H1 (cell line): ENCODE measurements around the gene FGF5. TPM values are rescaled to one million over a fixed set of nuclear protein-coding genes. Genes with fewer than 3 reads are reported as not detected.

Experiments used
- CTCF ChIA-PET: fragments of 300-600 bp; sonication (Branson Sonifier 250); formaldehyde crosslinking; loops from one replicate; lab custom pipeline; 2021; ENCODE audit not compliant: partially characterized antibody; lab: Charles Lee
- POLR2A ChIA-PET: fragments of 300-600 bp; sonication (Branson Sonifier 250); formaldehyde crosslinking; loops from one replicate; lab custom pipeline; 2021; ENCODE audit warnings: inconsistent platforms; ENCODE audit not compliant: partially characterized antibody; lab: Charles Lee
- DNase-seq, 2 experiments: peaks; one replicate each; pipeline versions ENCODE4 v3.0.0 to v3.0.0-alpha.2; 2010 to 2022; ENCODE audit warnings: low spot score in 2 of 2, low read depth in 1 of 2, mixed read lengths in 1 of 2
- FAIRE-seq: peaks from 2 replicates; lab custom pipeline; 2011; peaks lifted over from hg19 to GRCh38; lab: Jason Lieb, UNC
- H2AFZ ChIP-seq: 2 replicates; pipeline ENCODE4 v1.8.1; 2012; ENCODE audit warnings: low read length, inconsistent platforms
- H2AK5ac ChIP-seq: 2 replicates; pipeline ENCODE4 v1.6.1; 2013; ENCODE audit warnings: low read depth, low read length
- H2BK120ac ChIP-seq: replicated peaks from 2 replicates; pipeline ENCODE3; 2013; ENCODE audit warnings: low read depth, low read length, inconsistent platforms
- H2BK12ac ChIP-seq: 2 replicates; pipeline ENCODE4 v1.6.1; 2013; ENCODE audit warnings: low read depth, low read length
- H2BK15ac ChIP-seq: 2 replicates; pipeline ENCODE4 v1.6.1; 2013; ENCODE audit warnings: low read length
- H2BK20ac ChIP-seq: 2 replicates; pipeline ENCODE4 v1.6.1; 2013; ENCODE audit warnings: low read length
- H2BK5ac ChIP-seq: 2 replicates; pipeline ENCODE4 v1.6.1; 2013; ENCODE audit warnings: low read depth, low read length
- H3K14ac ChIP-seq: 2 replicates; pipeline ENCODE4 v1.6.1; 2013; ENCODE audit warnings: inconsistent platforms; ENCODE audit not compliant: insufficient read length
- H3K18ac ChIP-seq: 2 replicates; pipeline ENCODE4 v1.6.1; 2013; ENCODE audit warnings: low read length; ENCODE audit errors: extremely low read depth
- H3K23ac ChIP-seq: 2 replicates; pipeline ENCODE4 v1.6.1; 2013; ENCODE audit warnings: inconsistent platforms; ENCODE audit not compliant: insufficient read length
- H3K23me2 ChIP-seq: 2 replicates; pipeline ENCODE4 v1.6.1; 2013; ENCODE audit warnings: low read depth, low read length
- H3K27ac ChIP-seq: 2 replicates; pipeline ENCODE4 v1.6.1; 2011; ENCODE audit warnings: low read depth, low read length, inconsistent platforms
- H3K27me3 ChIP-seq, 4 experiments: replicated peaks in 1 of 4; 1 replicate in 1 of 4; 2 replicates in 3 of 4; pipeline versions ENCODE4 v1.6.1 to v1.8.1; 2011 to 2013; ENCODE audit warnings: low read length in 3 of 4, mild to moderate bottlenecking in 3 of 4, inconsistent platforms in 2 of 4, mixed read lengths in 2 of 4, moderate library complexity in 1 of 4; ENCODE audit not compliant: control insufficient read depth in 3 of 4, insufficient read depth in 3 of 4; ENCODE audit errors: extremely low read depth in 1 of 4
- H3K36me3 ChIP-seq, 4 experiments: 2 replicates each; pipeline versions ENCODE4 v1.6.1 to v1.8.1; 2011 to 2013; ENCODE audit warnings: mild to moderate bottlenecking in 4 of 4, low read length in 3 of 4, moderate library complexity in 2 of 4, control low read depth in 1 of 4, inconsistent platforms in 1 of 4; ENCODE audit not compliant: insufficient read depth in 4 of 4, control insufficient read depth in 2 of 4
- H3K4ac ChIP-seq: replicated peaks from 2 replicates; pipeline ENCODE3; 2013; ENCODE audit warnings: low read length, low read depth, mixed read lengths, inconsistent platforms; ENCODE audit not compliant: insufficient read length
- H3K4me1 ChIP-seq, 4 experiments: replicated peaks in 1 of 4; 1 replicate in 1 of 4; 2 replicates in 3 of 4; pipeline versions ENCODE4 v1.6.1 to v1.8.1; 2011 to 2013; ENCODE audit warnings: low read length in 3 of 4, inconsistent platforms in 2 of 4, mixed read lengths in 1 of 4; ENCODE audit not compliant: insufficient read depth in 4 of 4, control insufficient read depth in 3 of 4
- H3K4me2 ChIP-seq, 2 experiments: 2 replicates each; pipeline versions ENCODE4 v1.6.1 to v1.8.1; 2011 to 2013; ENCODE audit warnings: low read depth in 2 of 2, low read length in 2 of 2, control low read depth in 1 of 2, inconsistent platforms in 1 of 2, mild to moderate bottlenecking in 1 of 2; ENCODE audit not compliant: insufficient read depth in 1 of 2
- H3K4me3 ChIP-seq, 4 experiments: fragments of 200-600, 300-600 bp in 1 of 4; sonication (generic), shearing (Covaris generic), sonication (Bioruptor Twin) in 1 of 4; 2 replicates each; pipeline versions ENCODE4 v1.5.1 to v1.8.1; 2011 to 2016; ENCODE audit warnings: low read length in 4 of 4, low read depth in 3 of 4, control low read depth in 2 of 4, inconsistent platforms in 2 of 4, mild to moderate bottlenecking in 2 of 4, mixed read lengths in 1 of 4, moderate library complexity in 1 of 4; ENCODE audit not compliant: insufficient read depth in 2 of 4; ENCODE audit errors: extremely low read depth in 1 of 4
- H3K56ac ChIP-seq: replicated peaks from 2 replicates; pipeline ENCODE3; 2013; ENCODE audit warnings: low read depth, mild to moderate bottlenecking, mixed read lengths, low read length, inconsistent platforms; ENCODE audit not compliant: insufficient read length
- H3K79me1 ChIP-seq: 2 replicates; pipeline ENCODE4 v1.6.1; 2013; ENCODE audit warnings: low read depth, low read length, control low read depth
- H3K79me2 ChIP-seq, 2 experiments: 2 replicates each; pipeline versions ENCODE4 v1.6.1 to v1.8.1; 2012 to 2013; ENCODE audit warnings: low read length in 2 of 2, mild to moderate bottlenecking in 2 of 2, inconsistent platforms in 1 of 2; ENCODE audit not compliant: insufficient read depth in 2 of 2, control insufficient read depth in 1 of 2
- H3K9ac ChIP-seq, 4 experiments: replicated peaks in 1 of 4; 1 replicate in 1 of 4; 2 replicates in 3 of 4; pipeline versions ENCODE4 v1.6.1 to v1.8.1; 2011 to 2013; ENCODE audit warnings: low read depth in 3 of 4, low read length in 3 of 4, control low read depth in 2 of 4, mild to moderate bottlenecking in 2 of 4, moderate library complexity in 2 of 4, inconsistent platforms in 1 of 4; ENCODE audit errors: extremely low read depth in 1 of 4
- H3K9me3 ChIP-seq, 2 experiments: 2 replicates each; pipeline versions ENCODE4 v1.6.1 to v1.8.1; 2012 to 2013; ENCODE audit warnings: mild to moderate bottlenecking in 2 of 2, moderate library complexity in 2 of 2, control low read depth in 1 of 2, inconsistent platforms in 1 of 2, low read depth in 1 of 2, low read length in 1 of 2, mixed read lengths in 1 of 2; ENCODE audit not compliant: insufficient read depth in 2 of 2
- H4K20me1 ChIP-seq, 2 experiments: replicated peaks in 1 of 2; 2 replicates each; pipeline versions ENCODE3 to v1.8.1; 2011 to 2013; ENCODE audit warnings: inconsistent platforms in 2 of 2, low read length in 2 of 2, mild to moderate bottlenecking in 1 of 2; ENCODE audit not compliant: insufficient read depth in 2 of 2, control insufficient read depth in 1 of 2
- H4K5ac ChIP-seq: 2 replicates; pipeline ENCODE4 v1.6.1; 2013; ENCODE audit warnings: low read length, low read depth, mixed read lengths, inconsistent platforms; ENCODE audit not compliant: insufficient read length
- H4K8ac ChIP-seq: 2 replicates; pipeline ENCODE4 v1.8.0; 2013; ENCODE audit warnings: mild to moderate bottlenecking, moderate library complexity, low read length, inconsistent platforms; ENCODE audit not compliant: insufficient read depth; ENCODE audit errors: extremely low read depth
- H4K91ac ChIP-seq: replicated peaks from 2 replicates; pipeline ENCODE3; 2013; ENCODE audit warnings: low read length, mixed read lengths, inconsistent platforms; ENCODE audit not compliant: insufficient read length
- BCL11A ChIP-seq, 2 experiments: IDR thresholded peaks; one replicate each; pipeline ENCODE4 v1.6.1; 2011; ENCODE audit warnings: low read depth in 2 of 2, low read length in 2 of 2, mild to moderate bottlenecking in 2 of 2
- EP300 ChIP-seq, 2 experiments: IDR thresholded peaks; 1 replicate in 1 of 2; 2 replicates in 1 of 2; pipeline ENCODE4 v1.6.1; 2011 to 2012; ENCODE audit warnings: low read depth in 2 of 2, low read length in 2 of 2, mild to moderate bottlenecking in 2 of 2, borderline replicate concordance in 1 of 2, inconsistent platforms in 1 of 2, moderate library complexity in 1 of 2
- MAFK ChIP-seq: IDR thresholded peaks from 2 replicates; pipeline ENCODE4 v1.6.1; 2012; ENCODE audit warnings: low read depth, mild to moderate bottlenecking, improper control_type of control experiment, low read length
- SP1 ChIP-seq: IDR thresholded peaks from 2 replicates; pipeline ENCODE4 v1.6.1; 2011; ENCODE audit warnings: low read depth, low read length
- SP2 ChIP-seq: IDR thresholded peaks from 2 replicates; pipeline ENCODE4 v1.6.1; 2012; ENCODE audit warnings: mild to moderate bottlenecking, low read length, inconsistent platforms
- WGBS, 2 experiments: shearing (Covaris generic) in 1 of 2; methylation state at CpG; one replicate each; pipeline versions ENCODE4 v1.1.6 to v1.1.7; 2013 to 2015; ENCODE audit warnings: low lambda C conversion rate in 2 of 2, mixed read lengths in 2 of 2, inconsistent platforms in 1 of 2, low coverage in 1 of 2, missing lambda C conversion rate in 1 of 2; ENCODE audit not compliant: insufficient replicate concordance in 2 of 2, insufficient coverage in 1 of 2, insufficient read length in 1 of 2; ENCODE audit errors: extremely low coverage in 1 of 2, missing lambda C conversion rate in 1 of 2; 5-methylcytosine and 5-hydroxymethylcytosine counted together
- polyA plus RNA-seq, 7 experiments: library from polyadenylated mRNA; depleted of rRNA in 3 of 7; stranded (reverse) in 5 of 7; unstranded in 2 of 7; fragments of >200 nt in 5 of 7; fragments of 200-250 nt in 2 of 7; gene quantifications; 1 replicate in 5 of 7; 2 replicates in 1 of 7; 4 replicates in 1 of 7; pipeline versions ENCODE4 v1.2.1 to v1.2.3, GENCODE V29; 2011 to 2013; ENCODE audit warnings: missing spikeins in 2 of 7, mixed read lengths in 2 of 7
- total RNA-seq: library from RNA; stranded (reverse); fragmentation: NEBNext Ultra II Directional; extraction: Animal tissue kit (Norgen Biotek cat#: 25700); gene quantifications from 2 replicates; pipeline ENCODE4 v1.2.1, GENCODE V29; 2021

FGF5 gene
- total and polyA plus RNA-seq, 2 of the 8 experiments (the other 6 are each of a cell fraction or from before 2014, with no cell fraction given): not detected

GRCh38 chr4:80229128-80229527 lies 37.3 kb upstream of the FGF5 start:
- Histone ChIP-seq H2BK20ac (no peak overlapping the region), H3K18ac (no peak overlapping the region), H2BK120ac (no peak overlapping the region), H4K8ac (no peak overlapping the region), H3K4ac (no peak overlapping the region), H2BK5ac (no peak overlapping the region), H2AFZ (no peak overlapping the region), H3K56ac (no peak overlapping the region), H2BK12ac (no peak overlapping the region), H4K5ac (no peak overlapping the region), H3K4me1 (no peaks in the 10 kb centered on the region), H4K91ac (no peak overlapping the region), H3K14ac (no peak overlapping the region), H3K79me2 (no peaks in the 10 kb centered on the region), H3K27me3 (no peaks in the 10 kb centered on the region), H2BK15ac (no peak overlapping the region), H3K36me3 (no peaks in the 10 kb centered on the region), H3K23me2 (no peaks in the 10 kb centered on the region), H3K27ac (no peak overlapping the region), H2AK5ac (no peak overlapping the region), H3K79me1 (no peaks in the 10 kb centered on the region), H3K4me2 (no peak overlapping the region), H3K23ac (no peak overlapping the region), H3K4me3 (no peak overlapping the region), H3K9me3 (no peaks in the 10 kb centered on the region), H4K20me1 (no peaks in the 10 kb centered on the region), H3K9ac (no peak overlapping the region)
- no peak for DNase-seq
- ChIA-PET CTCF (no interaction called here), POLR2A (no interaction called here)
- TF ChIP-seq SP2 (no peak), MAFK (no peak), EP300 (IDR thresholded peaks at IDR 0.05; ENCODE audit: borderline replicate concordance in 1 of 2, low read depth in 2 of 2, low read length in 2 of 2) (no peak), SP1 (no peak), BCL11A (IDR thresholded peaks at IDR 0.05; ENCODE audit: low read depth in 2 of 2, low read length in 2 of 2) (no peak)
- 76% methylated on average over 2 of the region's 2 CpGs; no CpG with 5 or more reads in 1 of the 2 experiments for WGBS, 2 experiments
- no peak for FAIRE-seq
